H9 (cell line): ENCODE data around the gene CAPN12. TPM values are rescaled to one million over a fixed set of nuclear protein-coding genes. Genes with fewer than 3 reads are reported as not detected.

ENCODE experiments used
- DNase-seq: peaks from one replicate; pipeline ENCODE4 v3.0.0-alpha.2; 2017
- H2AFZ ChIP-seq: one replicate; pipeline ENCODE4 v1.6.1; 2013; ENCODE audit warnings: mild to moderate bottlenecking, low read length, control low read depth, moderate library complexity
- H2AK5ac ChIP-seq: 2 replicates; pipeline ENCODE4 v1.6.1; 2013; ENCODE audit warnings: low read length, control low read depth, mixed read lengths; ENCODE audit not compliant: insufficient read length
- H2BK120ac ChIP-seq: one replicate; pipeline ENCODE4 v1.6.1; 2013; ENCODE audit warnings: low read depth, mild to moderate bottlenecking, low read length, control low read depth, inconsistent platforms; ENCODE audit not compliant: poor library complexity, severe bottlenecking
- H2BK12ac ChIP-seq: 2 replicates; pipeline ENCODE4 v1.6.1; 2013; ENCODE audit warnings: low read length, control low read depth, mixed read lengths, low read depth; ENCODE audit not compliant: insufficient read length
- H2BK15ac ChIP-seq: 2 replicates; pipeline ENCODE4 v1.6.1; 2013; ENCODE audit warnings: low read depth, low read length, control low read depth
- H2BK20ac ChIP-seq: one replicate; pipeline ENCODE4 v1.6.1; 2013; ENCODE audit warnings: low read depth, mild to moderate bottlenecking, low read length, control low read depth, inconsistent platforms; ENCODE audit not compliant: poor library complexity, severe bottlenecking
- H2BK5ac ChIP-seq: 2 replicates; pipeline ENCODE4 v1.6.1; 2013; ENCODE audit warnings: low read length, control low read depth, mixed read lengths; ENCODE audit not compliant: insufficient read length
- H3K14ac ChIP-seq: 2 replicates; pipeline ENCODE4 v1.6.1; 2013; ENCODE audit warnings: low read length, control low read depth; ENCODE audit not compliant: insufficient read depth
- H3K18ac ChIP-seq: 2 replicates; pipeline ENCODE4 v1.6.1; 2013; ENCODE audit warnings: low read depth, mild to moderate bottlenecking, mixed read lengths, low read length, control low read depth; ENCODE audit not compliant: insufficient read length
- H3K23ac ChIP-seq: 2 replicates; pipeline ENCODE4 v1.6.1; 2013; ENCODE audit warnings: low read length, control low read depth, mixed read lengths, low read depth; ENCODE audit not compliant: insufficient read length
- H3K23me2 ChIP-seq: 2 replicates; pipeline ENCODE4 v1.6.1; 2013; ENCODE audit warnings: low read depth, mild to moderate bottlenecking, mixed read lengths, low read length, control low read depth; ENCODE audit not compliant: insufficient read length, poor library complexity, severe bottlenecking
- H3K27ac ChIP-seq: 2 replicates; pipeline ENCODE4 v1.5.1; 2013; ENCODE audit warnings: low read length, control low read depth, mixed read lengths, low read depth; ENCODE audit not compliant: insufficient read length
- H3K27me3 ChIP-seq: 2 replicates; pipeline ENCODE4 v1.6.1; 2013; ENCODE audit warnings: low read length, control low read depth, inconsistent platforms; ENCODE audit not compliant: insufficient read depth
- H3K4ac ChIP-seq: 2 replicates; pipeline ENCODE4 v1.6.1; 2013; ENCODE audit warnings: low read depth, mild to moderate bottlenecking, control low read depth, inconsistent platforms, low read length, moderate library complexity
- H3K4me1 ChIP-seq: 2 replicates; pipeline ENCODE4 v1.6.1; 2013; ENCODE audit warnings: low read length, control low read depth, inconsistent platforms; ENCODE audit not compliant: insufficient read depth
- H3K4me2 ChIP-seq: 2 replicates; pipeline ENCODE4 v1.6.1; 2013; ENCODE audit warnings: low read length, control low read depth, mixed read lengths; ENCODE audit not compliant: insufficient read length, insufficient read depth
- H3K56ac ChIP-seq: 2 replicates; pipeline ENCODE4 v1.6.1; 2013; ENCODE audit warnings: low read depth, mild to moderate bottlenecking, mixed read lengths, low read length, control low read depth; ENCODE audit not compliant: insufficient read length
- H3K79me1 ChIP-seq: 2 replicates; pipeline ENCODE4 v1.6.1; 2013; ENCODE audit warnings: low read depth, mild to moderate bottlenecking, moderate library complexity, low read length, control low read depth, inconsistent platforms; ENCODE audit not compliant: insufficient read depth, poor library complexity, severe bottlenecking
- H3K79me2 ChIP-seq: 2 replicates; pipeline ENCODE4 v1.6.1; 2013; ENCODE audit warnings: low read length, control low read depth, inconsistent platforms; ENCODE audit not compliant: insufficient read depth
- H3K9ac ChIP-seq: 2 replicates; pipeline ENCODE4 v1.6.1; 2013; ENCODE audit warnings: low read length, control low read depth, mixed read lengths; ENCODE audit not compliant: insufficient read length; ENCODE audit errors: extremely low read depth
- H3K9me3 ChIP-seq: one replicate; pipeline ENCODE4 v1.6.1; 2013; ENCODE audit warnings: low read depth, low read length, inconsistent platforms; ENCODE audit not compliant: control insufficient read depth
- H3T11ph ChIP-seq: one replicate; pipeline ENCODE4 v1.6.1; 2013; ENCODE audit warnings: mild to moderate bottlenecking, low read length, control low read depth, inconsistent platforms
- H4K20me1 ChIP-seq: one replicate; pipeline ENCODE4 v1.6.1; 2013; ENCODE audit not compliant: control insufficient read depth, insufficient read length, insufficient read depth
- H4K5ac ChIP-seq: 2 replicates; pipeline ENCODE4 v1.6.1; 2013; ENCODE audit warnings: low read depth, mild to moderate bottlenecking, mixed read lengths, low read length, control low read depth; ENCODE audit not compliant: insufficient read length
- H4K8ac ChIP-seq: replicated peaks from 2 replicates; pipeline ENCODE4 v1.6.1; 2013; ENCODE audit warnings: low read length, control low read depth, mixed read lengths, low read depth; ENCODE audit not compliant: insufficient read length
- H4K91ac ChIP-seq: 2 replicates; pipeline ENCODE4 v1.6.1; 2013; ENCODE audit warnings: low read depth, mild to moderate bottlenecking, moderate library complexity, mixed read lengths, low read length, control low read depth; ENCODE audit not compliant: insufficient read length
- H3K27ac Mint-ChIP-seq, 3 experiments: 2 replicates in 2 of 3; 3 replicates in 1 of 3; pipeline ENCODE4 v1.8.0; 2020 to 2021; ENCODE audit warnings: mixed read lengths in 3 of 3, mild to moderate bottlenecking in 1 of 3, moderate library complexity in 1 of 3
- H3K27me3 Mint-ChIP-seq: 2 replicates; pipeline ENCODE4 v1.8.0; 2021; ENCODE audit warnings: low read depth, mild to moderate bottlenecking, moderate library complexity, mixed read lengths
- H3K36me3 Mint-ChIP-seq, 3 experiments: 2 replicates in 2 of 3; 3 replicates in 1 of 3; pipeline ENCODE4 v1.8.0; 2020 to 2021; ENCODE audit warnings: low read depth in 3 of 3, mixed read lengths in 3 of 3; ENCODE audit not compliant: insufficient read depth in 1 of 3
- H3K4me1 Mint-ChIP-seq, 2 experiments: 2 replicates each; pipeline ENCODE4 v1.8.0; 2020; ENCODE audit warnings: mixed read lengths in 2 of 2
- H3K4me3 Mint-ChIP-seq, 2 experiments: 2 replicates in 1 of 2; 3 replicates in 1 of 2; pipeline ENCODE4 v1.8.0; 2020 to 2021; ENCODE audit warnings: mild to moderate bottlenecking in 2 of 2, mixed read lengths in 2 of 2, moderate library complexity in 1 of 2
- H3K9me3 Mint-ChIP-seq, 2 experiments: 2 replicates in 1 of 2; 3 replicates in 1 of 2; pipeline ENCODE4 v1.8.0; 2020; ENCODE audit warnings: mild to moderate bottlenecking in 2 of 2, mixed read lengths in 2 of 2, moderate library complexity in 1 of 2
- WGBS: extraction: QIAGEN DNeasy Blood & Tissue Kit; methylation state at CpG from one replicate; pipeline ENCODE4 v1.1.7; 2013; ENCODE audit warnings: missing lambda C conversion rate, low lambda C conversion rate, mixed read lengths; ENCODE audit not compliant: insufficient read length; ENCODE audit errors: extremely low coverage; 5-methylcytosine and 5-hydroxymethylcytosine counted together
- total RNA-seq: library from RNA; stranded (reverse); gene quantifications from 2 replicates; pipeline ENCODE4 v1.2.1, GENCODE V29; 2021
- TF ChIP-seq, protein P1 (sequence below): fragments of 200-600 bp; sonication (generic); conservative IDR thresholded peaks from 3 replicates; pipeline ENCODE4 v1.8.0; 2021; ENCODE audit warnings: antibody characterized with exemption, mild to moderate bottlenecking

Gene CAPN12
- total RNA-seq, 1 experiment from 2014 or later, result 10.5 TPM

DNA sequence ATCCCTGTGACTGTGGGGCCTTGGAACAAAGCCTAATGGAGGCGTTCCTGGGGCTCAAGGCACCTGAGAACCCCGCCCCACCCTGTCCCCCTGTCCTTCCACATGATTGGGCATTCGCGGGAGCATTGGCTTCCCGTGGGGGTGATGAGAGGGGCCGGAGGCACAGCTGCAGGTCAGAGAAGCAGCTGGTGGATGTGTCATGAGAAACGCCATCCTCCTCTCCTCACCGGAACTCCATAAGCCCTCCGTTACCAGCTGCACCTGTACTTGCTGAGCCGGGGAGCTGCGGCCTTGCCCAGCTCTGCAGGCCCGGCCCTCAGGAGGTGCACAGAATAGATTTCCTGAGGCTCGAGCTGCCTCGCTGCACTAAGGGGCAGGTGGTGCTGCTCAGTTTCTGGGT lies 42.0 kb downstream of the CAPN12 start:
- peaks cover 2% of the 10 kb centered on the region; the same call in 1 of the 2 replicates for H3K79me2 ChIP-seq
- H3K27me3 Mint-ChIP-seq, result no peaks in the 10 kb centered on the region; the same call in 1 of the 2 replicates
- H3K4me1 Mint-ChIP-seq, result peaks cover 16 to 18% of the 10 kb centered on the region in 2 experiments

More for the DNA sequence above, 42.0 kb downstream of the CAPN12 start:
- Histone ChIP-seq H2AFZ (no peak overlapping the region), H3K27me3 (no peaks in the 10 kb centered on the region), H3K56ac (no peak overlapping the region), H3K4me2 (no peak overlapping the region), H2AK5ac (no peak overlapping the region), H4K20me1 (no peaks in the 10 kb centered on the region), H2BK12ac (no peak overlapping the region), H3K9ac (no peak overlapping the region), H3K4me1 (no peaks in the 10 kb centered on the region; the same call in 1 of the 2 replicates), H3K23me2 (no peaks in the 10 kb centered on the region), H4K91ac (no peak overlapping the region), H3K9me3 (no peaks in the 10 kb centered on the region), H3K27ac (no peak overlapping the region), H4K8ac (no peak overlapping the region), H4K5ac (no peak overlapping the region), H3T11ph (no peak overlapping the region), H3K79me1 (no peaks in the 10 kb centered on the region), H2BK5ac (no peak overlapping the region), H3K23ac (no peak overlapping the region), H2BK15ac (no peak overlapping the region), H2BK120ac (no peak overlapping the region), H3K14ac (no peak overlapping the region), H3K18ac (no peak overlapping the region), H3K4ac (no peak overlapping the region), H2BK20ac (no peak overlapping the region)
- H3K27ac Mint-ChIP-seq, result no peak overlapping the region; a peak in 1 of 7 replicates
- no CpG with 5 or more reads among the region's 14 CpGs for WGBS
- H3K36me3 Mint-ChIP-seq, result peaks cover 27 to 70% (median 57%) of the 10 kb centered on the region in 3 experiments
- TF ChIP-seq, protein P1, sequence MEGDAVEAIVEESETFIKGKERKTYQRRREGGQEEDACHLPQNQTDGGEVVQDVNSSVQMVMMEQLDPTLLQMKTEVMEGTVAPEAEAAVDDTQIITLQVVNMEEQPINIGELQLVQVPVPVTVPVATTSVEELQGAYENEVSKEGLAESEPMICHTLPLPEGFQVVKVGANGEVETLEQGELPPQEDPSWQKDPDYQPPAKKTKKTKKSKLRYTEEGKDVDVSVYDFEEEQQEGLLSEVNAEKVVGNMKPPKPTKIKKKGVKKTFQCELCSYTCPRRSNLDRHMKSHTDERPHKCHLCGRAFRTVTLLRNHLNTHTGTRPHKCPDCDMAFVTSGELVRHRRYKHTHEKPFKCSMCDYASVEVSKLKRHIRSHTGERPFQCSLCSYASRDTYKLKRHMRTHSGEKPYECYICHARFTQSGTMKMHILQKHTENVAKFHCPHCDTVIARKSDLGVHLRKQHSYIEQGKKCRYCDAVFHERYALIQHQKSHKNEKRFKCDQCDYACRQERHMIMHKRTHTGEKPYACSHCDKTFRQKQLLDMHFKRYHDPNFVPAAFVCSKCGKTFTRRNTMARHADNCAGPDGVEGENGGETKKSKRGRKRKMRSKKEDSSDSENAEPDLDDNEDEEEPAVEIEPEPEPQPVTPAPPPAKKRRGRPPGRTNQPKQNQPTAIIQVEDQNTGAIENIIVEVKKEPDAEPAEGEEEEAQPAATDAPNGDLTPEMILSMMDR, result no peak
- H3K9me3 Mint-ChIP-seq, result no peaks in the 10 kb centered on the region; a peak in 1 of 5 replicates
- DNase-seq, result no peak
- H3K4me3 Mint-ChIP-seq, result no peak overlapping the region
